ENCODE measurements around the gene C17orf100. TPM values are rescaled to one million over a fixed set of nuclear protein-coding genes. Genes with fewer than 3 reads are reported as not detected.

C17orf100 gene
- total and polyA plus RNA-seq, 4 donors, result 0.56 to 33.2 (median 2.7) TPM

GRCh38 chr17:6633263-6633662 lies 18.3 kb upstream of the C17orf100 start:
- H3K4me1 ChIP-seq (ENCODE audit: control insufficient read depth in 4 of 4, insufficient read depth in 4 of 4, low read length in 3 of 4), result no peaks in the 10 kb centered on the region
- 98% methylated on average over 3 of the region's 3 CpGs for WGBS
- H3K27me3 ChIP-seq (ENCODE audit: control insufficient read depth in 4 of 4, insufficient read depth in 4 of 4, low read length in 3 of 4), result no peaks in the 10 kb centered on the region
- DNase-seq (ENCODE audit: low spot score), result no peak
- TF ChIP-seq FOXA1 (IDR thresholded peaks at IDR 0.05) (no peak), SP1 (IDR thresholded peaks at IDR 0.05) (no peak), YY1 (IDR thresholded peaks at IDR 0.05) (no peak), NR2F2 (IDR thresholded peaks at IDR 0.05) (no peak), MAX (IDR thresholded peaks at IDR 0.05) (no peak), HNF4A (conservative IDR thresholded peaks at IDR 0.05) (no peak), CTCF (IDR thresholded peaks at IDR 0.05; ENCODE audit: low read depth, low read length, missing input control) (no peak), REST (IDR thresholded peaks at IDR 0.05) (no peak), HNF4G (IDR thresholded peaks at IDR 0.05) (no peak), ATF3 (IDR thresholded peaks at IDR 0.05) (no peak), TAF1 (conservative IDR thresholded peaks at IDR 0.05) (no peak), FOXA2 (IDR thresholded peaks at IDR 0.05) (no peak), RXRA (IDR thresholded peaks at IDR 0.05) (no peak), GABPA (IDR thresholded peaks at IDR 0.05 in 1 of 2, conservative IDR thresholded peaks at IDR 0.05 in 1 of 2) (no peak), JUND (IDR thresholded peaks at IDR 0.05) (no peak), RAD21 (IDR thresholded peaks at IDR 0.05) (no peak)
- H3K9me3 ChIP-seq (ENCODE audit: control insufficient read depth in 4 of 4, low read length in 3 of 4), result no peaks in the 10 kb centered on the region
- no peak overlapping the region for H3K27ac ChIP-seq (ENCODE audit: low read depth in 1 of 2, low read length in 2 of 2)
- H3K4me3 ChIP-seq (ENCODE audit: low read depth in 1 of 3, low read length in 3 of 3), result no peak overlapping the region
- peaks cover 0 to 21% (median 16%) of the 10 kb centered on the region in 4 donors for H3K36me3 ChIP-seq (ENCODE audit: control insufficient read depth in 4 of 4, insufficient read depth in 3 of 4, low read depth in 1 of 4, low read length in 3 of 4)
- no peak overlapping the region for H3K9ac ChIP-seq (ENCODE audit: low read depth in 1 of 2, low read length in 2 of 2)

- DNase-seq (ENCODE audit: low spot score), result no peak
- Histone ChIP-seq H3K4me1 (ENCODE audit: control insufficient read depth in 4 of 4, insufficient read depth in 4 of 4, low read length in 3 of 4) (peaks cover 3 to 21% (median 12%) of the 10 kb centered on the region in 4 donors), H3K4me3 (ENCODE audit: low read depth in 1 of 3, low read length in 3 of 3) (no peak overlapping the region), H3K27ac (ENCODE audit: low read depth in 1 of 2, low read length in 2 of 2) (no peak overlapping the region), H3K27me3 (ENCODE audit: control insufficient read depth in 4 of 4, insufficient read depth in 4 of 4, low read length in 3 of 4) (no peaks in the 10 kb centered on the region), H3K36me3 (ENCODE audit: control insufficient read depth in 4 of 4, insufficient read depth in 3 of 4, low read depth in 1 of 4, low read length in 3 of 4) (peaks cover 0 to 19% (median 16%) of the 10 kb centered on the region in 4 donors), H3K9me3 (ENCODE audit: control insufficient read depth in 4 of 4, low read length in 3 of 4) (no peaks in the 10 kb centered on the region), H3K9ac (ENCODE audit: low read depth in 1 of 2, low read length in 2 of 2) (no peak overlapping the region)
- WGBS, result 86% methylated on average over 2 of the region's 2 CpGs
- TF ChIP-seq ATF3 (IDR thresholded peaks at IDR 0.05), result no peak
- TF ChIP-seq TAF1 (conservative IDR thresholded peaks at IDR 0.05), result no peak
- no peak for TF ChIP-seq HNF4A (conservative IDR thresholded peaks at IDR 0.05)
- no peak for TF ChIP-seq GABPA (IDR thresholded peaks at IDR 0.05 in 1 of 2, conservative IDR thresholded peaks at IDR 0.05 in 1 of 2)
- no peak for TF ChIP-seq YY1 (IDR thresholded peaks at IDR 0.05)
- TF ChIP-seq FOXA2 (IDR thresholded peaks at IDR 0.05), result no peak
- TF ChIP-seq MAX (IDR thresholded peaks at IDR 0.05), result no peak
- no peak for TF ChIP-seq RXRA (IDR thresholded peaks at IDR 0.05)
- TF ChIP-seq REST (IDR thresholded peaks at IDR 0.05), result no peak
- no peak for TF ChIP-seq CTCF (IDR thresholded peaks at IDR 0.05; ENCODE audit: low read depth, low read length, missing input control)
- no peak for TF ChIP-seq HNF4G (IDR thresholded peaks at IDR 0.05)
- no peak for TF ChIP-seq EGR1 (IDR thresholded peaks at IDR 0.05; ENCODE audit: low read depth in 2 of 2)
- TF ChIP-seq FOXA1 (IDR thresholded peaks at IDR 0.05), result no peak
- no peak for TF ChIP-seq NR2F2 (IDR thresholded peaks at IDR 0.05)
- no peak for TF ChIP-seq RAD21 (IDR thresholded peaks at IDR 0.05)
These were observed 15.5 kb upstream of the C17orf100 start for GRCh38 chr17:6636105-6636504.
